Measurements from ENCODE around the gene LIN54. TPM values are rescaled to one million over a fixed set of nuclear protein-coding genes. Genes with fewer than 3 reads are reported as not detected.

Gene LIN54
- total RNA-seq, 1 donor from 2014 or later = 11.1 TPM

DNA sequence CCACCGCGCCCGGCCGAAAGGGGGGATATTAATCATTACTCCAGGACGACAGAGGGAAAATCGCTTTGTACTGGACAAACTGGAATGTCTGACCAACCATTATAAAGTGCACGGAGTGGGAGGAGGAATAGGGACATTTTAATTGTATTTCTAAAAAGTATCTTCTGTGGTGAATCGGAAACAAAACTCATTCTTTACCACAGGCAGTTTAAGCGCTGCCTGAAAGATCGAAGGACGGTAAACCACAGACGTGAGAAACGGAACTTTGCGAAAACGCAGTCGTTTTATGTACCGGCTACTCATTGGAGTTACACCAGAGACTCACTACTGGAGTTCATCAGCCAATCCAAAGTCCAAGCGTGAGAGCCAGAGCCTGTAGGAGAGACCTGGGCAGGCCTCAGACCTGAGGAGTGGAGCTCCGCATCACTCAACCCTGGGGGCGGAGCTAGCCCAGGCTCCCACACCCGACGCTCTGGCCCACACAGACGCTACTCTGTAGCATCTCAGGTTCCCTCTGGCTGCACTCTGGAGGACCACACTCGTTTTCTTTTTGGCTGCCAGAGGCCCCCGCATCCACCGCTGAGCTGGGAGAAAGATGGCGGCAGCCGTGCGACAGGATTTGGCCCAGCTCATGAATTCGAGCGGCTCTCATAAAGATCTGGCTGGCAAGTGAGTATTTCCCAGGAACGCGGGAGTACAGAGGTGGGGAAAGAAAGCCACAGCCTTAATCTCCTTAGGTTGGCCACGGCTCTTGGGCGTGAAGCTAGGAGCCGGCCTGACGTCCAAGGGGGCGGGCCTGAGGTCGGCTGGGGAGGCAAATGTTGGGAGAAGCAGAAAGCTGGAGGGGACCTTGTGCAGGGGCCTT, 24.2 kb upstream of the LIN54 start, which contains the start of gene COPS4:
Gene COPS4 (plus strand): TSS at position 554 of the 865 bp plus-strand sequence. CDS start 42 bp downstream, at position 596.
- peak within 1 kb of the TSS; percentile 100 for H3K27ac Mint-ChIP-seq (ENCODE audit: unreplicated experiment)
- H3K27me3 Mint-ChIP-seq (ENCODE audit: low read depth, unreplicated experiment) = no peaks in the 10 kb centered on the region
- peak within 1 kb of the TSS; percentile 93 for H3K4me3 Mint-ChIP-seq (ENCODE audit: unreplicated experiment)
- Histone ChIP-seq H2AFZ (ENCODE audit: low read depth, low read length) (peak within 1 kb of the TSS; percentile 92), H3K4me1 (ENCODE audit: insufficient read depth, low read length) (peaks cover 7% of the 10 kb centered on the region), H3K4me3 (ENCODE audit: insufficient read depth, low read depth, low read length) (peak within 1 kb of the TSS; percentile 87), H3K36me3 (ENCODE audit: insufficient read depth, low read length) (no peaks in the 10 kb centered on the region), H3K4me2 (ENCODE audit: low read length) (peak within 1 kb of the TSS; percentile 93), H3K9me3 (ENCODE audit: insufficient read depth, low read depth, low read length) (no peaks in the 10 kb centered on the region), H3K79me2 (ENCODE audit: insufficient read depth, low read length) (peaks cover 47% of the 10 kb centered on the region), H3K27me3 (ENCODE audit: insufficient read depth, low read length) (peaks cover under 1% of the 10 kb centered on the region), H4K20me1 (ENCODE audit: insufficient read depth, low read length) (peaks cover 19% of the 10 kb centered on the region), H3K9ac (ENCODE audit: low read length) (peak within 1 kb of the TSS; percentile 92), H3K27ac (ENCODE audit: low read depth, low read length) (peak within 1 kb of the TSS; percentile 85)
- H3K9me3 Mint-ChIP-seq (ENCODE audit: unreplicated experiment) = peaks cover 1% of the 10 kb centered on the region
- TF ChIP-seq, protein P1, sequence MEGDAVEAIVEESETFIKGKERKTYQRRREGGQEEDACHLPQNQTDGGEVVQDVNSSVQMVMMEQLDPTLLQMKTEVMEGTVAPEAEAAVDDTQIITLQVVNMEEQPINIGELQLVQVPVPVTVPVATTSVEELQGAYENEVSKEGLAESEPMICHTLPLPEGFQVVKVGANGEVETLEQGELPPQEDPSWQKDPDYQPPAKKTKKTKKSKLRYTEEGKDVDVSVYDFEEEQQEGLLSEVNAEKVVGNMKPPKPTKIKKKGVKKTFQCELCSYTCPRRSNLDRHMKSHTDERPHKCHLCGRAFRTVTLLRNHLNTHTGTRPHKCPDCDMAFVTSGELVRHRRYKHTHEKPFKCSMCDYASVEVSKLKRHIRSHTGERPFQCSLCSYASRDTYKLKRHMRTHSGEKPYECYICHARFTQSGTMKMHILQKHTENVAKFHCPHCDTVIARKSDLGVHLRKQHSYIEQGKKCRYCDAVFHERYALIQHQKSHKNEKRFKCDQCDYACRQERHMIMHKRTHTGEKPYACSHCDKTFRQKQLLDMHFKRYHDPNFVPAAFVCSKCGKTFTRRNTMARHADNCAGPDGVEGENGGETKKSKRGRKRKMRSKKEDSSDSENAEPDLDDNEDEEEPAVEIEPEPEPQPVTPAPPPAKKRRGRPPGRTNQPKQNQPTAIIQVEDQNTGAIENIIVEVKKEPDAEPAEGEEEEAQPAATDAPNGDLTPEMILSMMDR (IDR thresholded peaks at IDR 0.05; ENCODE audit: insufficient read depth, low read depth, low read length) = no peak
- TF ChIP-seq EZH2 (IDR thresholded peaks at IDR 0.05; ENCODE audit: insufficient read depth, low read length) = no peak
- FAIRE-seq = peak; percentile 87
- H3K36me3 Mint-ChIP-seq (ENCODE audit: low read depth, unreplicated experiment) = no peaks in the 10 kb centered on the region
- H3K4me1 Mint-ChIP-seq (ENCODE audit: low read depth, unreplicated experiment) = peaks cover 13% of the 10 kb centered on the region
- peak; percentile 100 for DNase-seq (ENCODE audit: low read depth)

DNA sequence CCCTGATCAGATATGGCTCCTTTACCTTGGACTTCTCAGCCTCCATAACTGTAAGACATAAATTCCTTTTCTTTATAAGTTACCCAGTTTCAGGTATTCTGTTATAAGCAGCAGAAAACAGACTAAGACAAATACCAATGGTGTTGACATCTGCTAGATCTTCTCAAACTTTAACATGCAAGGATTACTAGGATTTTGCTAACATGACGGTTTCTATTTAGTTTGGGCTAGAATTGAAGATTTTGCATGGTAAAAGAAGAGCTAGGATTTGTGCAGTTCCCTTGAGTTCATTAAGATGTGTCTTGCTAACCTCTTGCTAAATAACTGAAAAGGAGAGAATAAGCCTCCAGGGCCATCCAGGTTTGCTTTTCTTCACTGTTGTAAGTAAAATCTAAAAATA, 19.1 kb upstream of the LIN54 start:
- no peak overlapping the region for H3K27ac ChIP-seq (ENCODE audit: low read depth, low read length)
- Mint-ChIP-seq H3K27ac (ENCODE audit: unreplicated experiment) (no peak overlapping the region), H3K36me3 (ENCODE audit: low read depth, unreplicated experiment) (peaks cover 2% of the 10 kb centered on the region), H3K4me3 (ENCODE audit: unreplicated experiment) (no peak overlapping the region), H3K27me3 (ENCODE audit: low read depth, unreplicated experiment) (no peaks in the 10 kb centered on the region), H3K9me3 (ENCODE audit: unreplicated experiment) (peaks cover 4% of the 10 kb centered on the region), H3K4me1 (ENCODE audit: low read depth, unreplicated experiment) (no peaks in the 10 kb centered on the region)
- H3K4me1 ChIP-seq (ENCODE audit: insufficient read depth, low read length) = no peaks in the 10 kb centered on the region
- no peak for DNase-seq (ENCODE audit: low read depth)
- H3K4me3 ChIP-seq (ENCODE audit: insufficient read depth, low read depth, low read length) = no peak overlapping the region
- H3K79me2 ChIP-seq (ENCODE audit: insufficient read depth, low read length) = no peaks in the 10 kb centered on the region
- H3K9ac ChIP-seq (ENCODE audit: low read length) = no peak overlapping the region
- TF ChIP-seq, protein P1 (IDR thresholded peaks at IDR 0.05; ENCODE audit: insufficient read depth, low read depth, low read length) = no peak
- H3K36me3 ChIP-seq (ENCODE audit: insufficient read depth, low read length) = no peaks in the 10 kb centered on the region
- peaks cover 2% of the 10 kb centered on the region for H3K27me3 ChIP-seq (ENCODE audit: insufficient read depth, low read length)
- no peak for FAIRE-seq
- H2AFZ ChIP-seq (ENCODE audit: low read depth, low read length) = no peak overlapping the region
- H3K9me3 ChIP-seq (ENCODE audit: insufficient read depth, low read depth, low read length) = peaks cover 2% of the 10 kb centered on the region
- H3K4me2 ChIP-seq (ENCODE audit: low read length) = no peak overlapping the region
- no peaks in the 10 kb centered on the region for H4K20me1 ChIP-seq (ENCODE audit: insufficient read depth, low read length)

DNA sequence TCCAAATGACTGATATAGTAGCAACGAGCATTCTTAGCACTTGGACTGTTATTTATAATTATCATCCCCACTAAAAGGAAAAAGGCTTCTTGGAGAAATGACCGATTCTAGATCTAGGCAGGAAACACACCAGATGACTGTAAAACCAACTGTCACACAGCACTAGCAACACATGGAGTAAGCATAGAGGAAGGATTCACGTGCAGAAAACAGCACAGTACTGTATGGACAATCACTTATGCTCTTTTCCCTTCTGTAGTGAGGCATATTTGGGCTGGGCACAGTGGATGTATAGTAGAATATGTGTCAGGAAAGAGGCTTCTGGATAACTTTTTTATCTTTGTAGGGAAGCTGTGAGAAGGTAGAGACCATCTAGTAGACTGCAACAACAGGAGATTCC, 18.4 kb upstream of the LIN54 start:
- no peaks in the 10 kb centered on the region for H3K4me1 ChIP-seq (ENCODE audit: insufficient read depth, low read length)
- no peak overlapping the region for H3K27ac ChIP-seq (ENCODE audit: low read depth, low read length)
- Mint-ChIP-seq H3K4me1 (ENCODE audit: low read depth, unreplicated experiment) (no peaks in the 10 kb centered on the region), H3K27me3 (ENCODE audit: low read depth, unreplicated experiment) (no peaks in the 10 kb centered on the region), H3K4me3 (ENCODE audit: unreplicated experiment) (no peak overlapping the region), H3K9me3 (ENCODE audit: unreplicated experiment) (peaks cover 3% of the 10 kb centered on the region), H3K36me3 (ENCODE audit: low read depth, unreplicated experiment) (peaks cover 2% of the 10 kb centered on the region), H3K27ac (ENCODE audit: unreplicated experiment) (no peak overlapping the region)
- peaks cover 2% of the 10 kb centered on the region for H3K27me3 ChIP-seq (ENCODE audit: insufficient read depth, low read length)
- peaks cover 4% of the 10 kb centered on the region for H3K9me3 ChIP-seq (ENCODE audit: insufficient read depth, low read depth, low read length)
- no peaks in the 10 kb centered on the region for H3K79me2 ChIP-seq (ENCODE audit: insufficient read depth, low read length)
- no peak for TF ChIP-seq EZH2 (IDR thresholded peaks at IDR 0.05; ENCODE audit: insufficient read depth, low read length)
- TF ChIP-seq, protein P1 (IDR thresholded peaks at IDR 0.05; ENCODE audit: insufficient read depth, low read depth, low read length) = no peak
- H3K4me3 ChIP-seq (ENCODE audit: insufficient read depth, low read depth, low read length) = no peak overlapping the region
- H3K9ac ChIP-seq (ENCODE audit: low read length) = no peak overlapping the region
- FAIRE-seq (no peak), DNase-seq (ENCODE audit: low read depth) (no peak)
- H3K4me2 ChIP-seq (ENCODE audit: low read length) = no peak overlapping the region
- H4K20me1 ChIP-seq (ENCODE audit: insufficient read depth, low read length) = no peaks in the 10 kb centered on the region
- no peaks in the 10 kb centered on the region for H3K36me3 ChIP-seq (ENCODE audit: insufficient read depth, low read length)
- H2AFZ ChIP-seq (ENCODE audit: low read depth, low read length) = no peak overlapping the region

Measured in astrocyte (in vitro differentiated cells and primary cell).